Measurements from ENCODE around the gene DHRS3.

GRCh38 chr1:12587981-12588640 lies 29.9 kb downstream of the DHRS3 start:
- TF ChIP-seq POU2F2 (IDR thresholded peaks at IDR 0.05; ENCODE audit: borderline replicate concordance, low read depth, low read length) (no peak), CTCF (IDR thresholded peaks at IDR 0.05 in 2 of 3, conservative IDR thresholded peaks at IDR 0.05 in 1 of 3; ENCODE audit: control insufficient read depth in 2 of 3, extremely low read depth in 1 of 3, insufficient read depth in 1 of 3, low read depth in 3 of 3, low read length in 3 of 3) (no peak), USF2 (IDR thresholded peaks at IDR 0.05; ENCODE audit: borderline replicate concordance, low read depth, low read length) (no peak), POLR2A (IDR thresholded peaks at IDR 0.05; ENCODE audit: low read depth, low read length) (no peak)
